Stomach (tissue), 9 donors: ENCODE data around the gene LTB. TPM values are rescaled to one million over a fixed set of nuclear protein-coding genes. Genes with fewer than 3 reads are reported as not detected.

Experiments used
- DNase-seq, 2 donors: peaks; one replicate each; pipeline versions ENCODE4 v3.0.0 to v3.0.0-alpha.2; 2013 to 2019
- H3K27ac ChIP-seq, 5 donors: fragments of 200-600 bp in 4 of 5; sonication (generic) in 4 of 5; one replicate each; pipeline ENCODE4 v1.5.1; 2013 to 2019; ENCODE audit warnings: mild to moderate bottlenecking in 1 of 5, moderate library complexity in 1 of 5
- H3K27me3 ChIP-seq, 3 donors: fragments of 200-600 bp; sonication (generic); one replicate each; pipeline ENCODE4 v1.5.1; 2017 to 2019; ENCODE audit warnings: mixed run types in 1 of 3
- H3K36me3 ChIP-seq, 4 donors: fragments of 200-600 bp; sonication (generic); 1 replicate in 3 of 4; 2 replicates in 1 of 4; pipeline ENCODE4 v1.5.1; 2016 to 2019
- H3K4me1 ChIP-seq, 4 donors: fragments of 200-600 bp; sonication (generic); one replicate each; pipeline ENCODE4 v1.5.1; 2016 to 2019
- H3K4me3 ChIP-seq, 4 donors: fragments of 200-600 bp; sonication (generic) in 3 of 4; one replicate each; pipeline ENCODE4 v1.5.1; 2016 to 2019; ENCODE audit warnings: mild to moderate bottlenecking in 1 of 4
- H3K9me3 ChIP-seq, 4 donors: fragments of 200-600 bp; sonication (generic); one replicate each; pipeline ENCODE4 v1.5.1; 2016 to 2019
- EP300 ChIP-seq: sonication (generic); formaldehyde crosslinking; IDR thresholded peaks from one replicate; pipeline ENCODE4 v1.6.1; 2017; ENCODE audit warnings: antibody characterized with exemption
- POLR2A ChIP-seq, 4 donors: fragments of 450-650 bp; IDR thresholded peaks; one replicate each; pipeline ENCODE4 v1.6.1; 2016; ENCODE audit warnings: antibody characterized with exemption in 4 of 4, control low read depth in 2 of 4, mild to moderate bottlenecking in 1 of 4, moderate library complexity in 1 of 4
- POLR2AphosphoS5 ChIP-seq, 3 donors: sonication (generic); formaldehyde crosslinking; IDR thresholded peaks; one replicate each; pipeline ENCODE4 v1.6.1; 2016; ENCODE audit warnings: antibody characterized with exemption in 3 of 3
- WGBS, 5 donors: extraction: QIAGEN DNeasy Blood & Tissue Kit in 3 of 5; methylation state at CpG; one replicate each; pipeline versions ENCODE4 v1.1.5 to v1.1.7; 2013 to 2018; 5-methylcytosine and 5-hydroxymethylcytosine counted together
- intact Hi-C: fragments of 100-400 bp; cut with DNase I; formaldehyde crosslinking; loops from one replicate; pipeline ENCODE4 v1.15.1; 2023; ENCODE audit warnings: low total_unique reads
- polyA plus RNA-seq, 3 donors: library from polyadenylated mRNA; stranded (reverse); fragments of 200-250 nt; gene quantifications; one replicate each; pipeline ENCODE4 v1.2.3, GENCODE V29; 2013
- total RNA-seq, 5 donors: library from RNA; depleted of rRNA; stranded (reverse); fragments of >200 nt; gene quantifications; one replicate each; pipeline versions ENCODE4 v1.1.0 to v1.2.3, GENCODE V29; 2014 to 2016
- TF ChIP-seq, protein P1 (sequence below), 7 experiments: fragments of 450-650 bp in 4 of 7; fragments of 200-600 bp in 3 of 7; sonication (generic) in 3 of 7; IDR thresholded peaks; one replicate each; pipeline ENCODE4 v1.5.1; 2016 to 2019; ENCODE audit warnings: antibody characterized with exemption in 7 of 7, control low read depth in 2 of 7, mild to moderate bottlenecking in 1 of 7
- donor health status: healthy with polysubstance abuse.
- donor health status: Bipolar disorder and iron deficiency.
- donor health status: healthy.

The LTB gene
- total and polyA plus RNA-seq, 8 donors, result 4.2 to 13.4 (median 6.9) TPM; not detected in 4

DNA sequence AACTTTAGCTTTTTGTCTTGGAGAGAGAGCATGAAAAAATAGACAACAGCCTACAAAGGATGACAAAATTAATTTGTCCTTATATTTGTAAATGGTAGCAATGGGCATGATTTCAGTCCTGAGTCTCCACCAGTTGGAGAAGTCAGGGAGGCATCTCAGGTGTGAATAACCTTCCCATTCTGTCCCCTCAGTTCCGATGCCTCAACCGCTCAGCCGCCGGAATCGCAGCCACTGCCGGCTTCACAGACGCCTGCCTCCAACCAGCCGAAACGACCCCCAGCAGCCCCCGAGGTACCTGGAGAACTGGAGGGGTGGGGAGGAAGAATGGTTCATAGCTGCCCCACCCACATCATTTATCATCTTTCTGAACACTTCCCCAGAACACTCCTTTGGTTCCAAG lies 41.8 kb upstream of the LTB start:
- TF ChIP-seq, protein P1, sequence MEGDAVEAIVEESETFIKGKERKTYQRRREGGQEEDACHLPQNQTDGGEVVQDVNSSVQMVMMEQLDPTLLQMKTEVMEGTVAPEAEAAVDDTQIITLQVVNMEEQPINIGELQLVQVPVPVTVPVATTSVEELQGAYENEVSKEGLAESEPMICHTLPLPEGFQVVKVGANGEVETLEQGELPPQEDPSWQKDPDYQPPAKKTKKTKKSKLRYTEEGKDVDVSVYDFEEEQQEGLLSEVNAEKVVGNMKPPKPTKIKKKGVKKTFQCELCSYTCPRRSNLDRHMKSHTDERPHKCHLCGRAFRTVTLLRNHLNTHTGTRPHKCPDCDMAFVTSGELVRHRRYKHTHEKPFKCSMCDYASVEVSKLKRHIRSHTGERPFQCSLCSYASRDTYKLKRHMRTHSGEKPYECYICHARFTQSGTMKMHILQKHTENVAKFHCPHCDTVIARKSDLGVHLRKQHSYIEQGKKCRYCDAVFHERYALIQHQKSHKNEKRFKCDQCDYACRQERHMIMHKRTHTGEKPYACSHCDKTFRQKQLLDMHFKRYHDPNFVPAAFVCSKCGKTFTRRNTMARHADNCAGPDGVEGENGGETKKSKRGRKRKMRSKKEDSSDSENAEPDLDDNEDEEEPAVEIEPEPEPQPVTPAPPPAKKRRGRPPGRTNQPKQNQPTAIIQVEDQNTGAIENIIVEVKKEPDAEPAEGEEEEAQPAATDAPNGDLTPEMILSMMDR (IDR thresholded peaks at IDR 0.05), result no peak
- H3K4me3 ChIP-seq, result no peak overlapping the region
- H3K9me3 ChIP-seq, result no peaks in the 10 kb centered on the region
- H3K27ac ChIP-seq, result no peak overlapping the region
- DNase-seq, result peak in 1 of 2 donors; percentile 14
- WGBS, 5 donors, result 75 to 90% (median 89%) methylated on average over 10 of the region's 10 CpGs
- H3K4me1 ChIP-seq, result peaks cover 16 to 28% (median 23%) of the 10 kb centered on the region in 4 donors
- H3K36me3 ChIP-seq, result peaks cover 58 to 67% (median 64%) of the 10 kb centered on the region in 4 donors
- no peaks in the 10 kb centered on the region for H3K27me3 ChIP-seq
- intact Hi-C loops, result no loop called here

DNA sequence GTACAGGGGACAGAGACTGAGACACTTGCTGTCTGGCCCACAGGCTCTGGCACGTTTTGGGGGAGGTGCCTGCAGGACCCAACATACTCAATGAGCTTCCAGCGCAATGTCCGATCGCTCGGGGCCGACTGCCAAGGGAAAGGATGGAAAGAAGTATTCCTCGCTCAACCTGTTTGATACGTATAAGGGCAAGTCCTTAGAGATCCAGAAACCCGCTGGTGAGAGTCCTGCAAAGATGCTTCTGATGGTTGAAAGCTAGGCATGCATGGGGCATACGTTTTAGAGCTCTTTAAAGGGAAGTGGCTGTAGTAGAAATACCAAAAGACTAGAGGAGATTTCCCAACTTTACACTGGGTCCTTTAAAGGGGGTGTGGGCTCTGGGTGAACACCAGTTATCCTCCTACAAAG lies 40.5 kb upstream of the LTB start:
- H3K4me3 ChIP-seq, result peak overlapping the region in 2 of 4 donors; percentile 86 to 95
- DNase-seq, result peak; percentile 40 to 71
- peaks cover 44 to 53% (median 50%) of the 10 kb centered on the region in 4 donors for H3K36me3 ChIP-seq
- H3K27ac ChIP-seq, result peak overlapping the region in 4 of 5 donors; percentile 96 to 99 (median 98)
- no peaks in the 10 kb centered on the region for H3K27me3 ChIP-seq
- H3K9me3 ChIP-seq, result no peaks in the 10 kb centered on the region
- H3K4me1 ChIP-seq, result peaks cover 16 to 28% (median 23%) of the 10 kb centered on the region in 4 donors
- TF ChIP-seq, protein P1 (IDR thresholded peaks at IDR 0.05), result no peak
- TF ChIP-seq POLR2AphosphoS5 (IDR thresholded peaks at IDR 0.05) (no peak), EP300 (no peak), POLR2A (IDR thresholded peaks at IDR 0.05) (no peak)
- intact Hi-C loops, result no loop called here
- 25 to 42% (median 40%) methylated on average over 10 of the region's 10 CpGs for WGBS, 5 donors

DNA sequence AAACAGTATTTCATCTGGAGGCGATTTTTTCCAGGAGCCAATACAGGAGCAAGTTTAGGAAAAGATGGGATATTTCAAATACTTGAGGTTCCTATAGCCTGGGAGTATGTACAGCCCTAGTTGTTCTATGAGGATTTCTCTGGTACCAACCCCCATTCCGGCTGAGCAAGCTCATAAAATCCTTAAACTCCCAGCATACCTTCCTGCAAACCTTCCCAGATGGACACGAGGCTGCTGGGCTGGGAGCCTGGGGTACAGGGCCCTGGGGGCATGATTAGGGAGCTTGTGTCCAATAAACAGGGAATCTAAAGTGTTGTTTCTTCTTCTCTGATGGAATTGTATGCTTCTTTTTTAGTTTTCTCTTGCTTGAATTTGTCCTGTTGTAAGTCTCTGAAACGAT lies 39.8 kb upstream of the LTB start:
- TF ChIP-seq POLR2AphosphoS5 (IDR thresholded peaks at IDR 0.05) (no peak), EP300 (no peak), POLR2A (IDR thresholded peaks at IDR 0.05) (no peak)
- TF ChIP-seq, protein P1 (IDR thresholded peaks at IDR 0.05), result no peak
- DNase-seq, result peak in 1 of 2 donors; percentile 34
- peak overlapping the region; percentile 41 to 99 (median 98) for H3K27ac ChIP-seq
- intact Hi-C loops, result no loop called here
- no peaks in the 10 kb centered on the region for H3K9me3 ChIP-seq
- 14 to 22% (median 20%) methylated on average over 4 of the region's 4 CpGs for WGBS, 5 donors
- H3K4me1 ChIP-seq, result peaks cover 16 to 28% (median 23%) of the 10 kb centered on the region in 4 donors
- H3K36me3 ChIP-seq, result peaks cover 37 to 46% (median 43%) of the 10 kb centered on the region in 4 donors
- H3K27me3 ChIP-seq, result no peaks in the 10 kb centered on the region
- H3K4me3 ChIP-seq, result peak overlapping the region; percentile 70 to 95 (median 90)

DNA sequence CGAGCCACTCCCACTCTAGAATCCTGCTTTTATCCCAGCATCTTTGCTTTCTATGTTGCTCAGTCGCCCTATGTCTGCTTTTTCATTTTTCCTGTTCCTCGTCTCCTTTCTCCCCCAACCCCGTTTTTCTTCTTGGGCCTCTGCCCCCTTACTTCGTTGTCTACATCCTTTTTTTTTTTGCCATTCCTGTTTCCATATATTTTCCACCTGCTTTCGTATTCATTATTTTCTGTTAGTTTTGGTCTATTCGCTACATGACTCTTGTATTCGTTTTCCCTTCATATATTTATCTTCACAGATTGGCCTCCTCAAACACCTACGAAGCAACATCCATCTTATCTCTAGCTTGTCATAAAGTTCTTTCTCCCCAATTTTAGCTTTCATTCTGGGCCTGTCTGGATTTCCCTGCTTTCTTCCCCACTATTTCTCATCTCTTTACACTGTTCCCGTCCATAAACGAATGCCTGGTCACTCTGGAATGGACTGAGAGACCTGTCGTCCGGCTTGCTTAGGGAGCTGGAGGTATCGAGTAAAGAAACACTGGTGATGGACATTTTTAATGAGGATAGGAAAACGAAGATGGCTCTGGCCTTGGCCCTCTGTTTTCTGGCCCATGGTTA lies 39.2 kb upstream of the LTB start:
- peak overlapping the region; percentile 96 to 99 (median 98) for H3K27ac ChIP-seq
- peak overlapping the region; percentile 70 to 95 (median 90) for H3K4me3 ChIP-seq
- intact Hi-C loops, result no loop called here
- H3K36me3 ChIP-seq, result peaks cover 31 to 40% (median 38%) of the 10 kb centered on the region in 4 donors
- peak in 1 of 2 donors; percentile 29 for DNase-seq
- H3K9me3 ChIP-seq, result no peaks in the 10 kb centered on the region
- WGBS, 5 donors, result 4 to 10% (median 8%) methylated on average over 15 of the region's 15 CpGs
- H3K4me1 ChIP-seq, result peaks cover 16 to 28% (median 23%) of the 10 kb centered on the region in 4 donors
- H3K27me3 ChIP-seq, result no peaks in the 10 kb centered on the region
- TF ChIP-seq EP300, result no peak
- no peak for TF ChIP-seq POLR2A (IDR thresholded peaks at IDR 0.05)
- no peak for TF ChIP-seq POLR2AphosphoS5 (IDR thresholded peaks at IDR 0.05)
- TF ChIP-seq, protein P1 (IDR thresholded peaks at IDR 0.05), result no peak
